ENCODE results near the gene UBL4A.

GRCh38 chrX:154458116-154458953 lies 28.1 kb downstream of the UBL4A start, which contains the start of gene PLXNA3:
- TF ChIP-seq, protein P1, sequence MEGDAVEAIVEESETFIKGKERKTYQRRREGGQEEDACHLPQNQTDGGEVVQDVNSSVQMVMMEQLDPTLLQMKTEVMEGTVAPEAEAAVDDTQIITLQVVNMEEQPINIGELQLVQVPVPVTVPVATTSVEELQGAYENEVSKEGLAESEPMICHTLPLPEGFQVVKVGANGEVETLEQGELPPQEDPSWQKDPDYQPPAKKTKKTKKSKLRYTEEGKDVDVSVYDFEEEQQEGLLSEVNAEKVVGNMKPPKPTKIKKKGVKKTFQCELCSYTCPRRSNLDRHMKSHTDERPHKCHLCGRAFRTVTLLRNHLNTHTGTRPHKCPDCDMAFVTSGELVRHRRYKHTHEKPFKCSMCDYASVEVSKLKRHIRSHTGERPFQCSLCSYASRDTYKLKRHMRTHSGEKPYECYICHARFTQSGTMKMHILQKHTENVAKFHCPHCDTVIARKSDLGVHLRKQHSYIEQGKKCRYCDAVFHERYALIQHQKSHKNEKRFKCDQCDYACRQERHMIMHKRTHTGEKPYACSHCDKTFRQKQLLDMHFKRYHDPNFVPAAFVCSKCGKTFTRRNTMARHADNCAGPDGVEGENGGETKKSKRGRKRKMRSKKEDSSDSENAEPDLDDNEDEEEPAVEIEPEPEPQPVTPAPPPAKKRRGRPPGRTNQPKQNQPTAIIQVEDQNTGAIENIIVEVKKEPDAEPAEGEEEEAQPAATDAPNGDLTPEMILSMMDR (IDR thresholded peaks at IDR 0.05; ENCODE audit: extremely low read depth in 1 of 2, insufficient read depth in 1 of 2, low read depth in 1 of 2, low read length in 2 of 2), result no peak
- TF ChIP-seq POLR2A (IDR thresholded peaks at IDR 0.05; ENCODE audit: low read depth, low read length) (peak; percentile 72), EZH2 (IDR thresholded peaks at IDR 0.05; ENCODE audit: borderline replicate concordance, low read depth, low read length, severe bottlenecking) (no peak), POLR2AphosphoS5 (IDR thresholded peaks at IDR 0.05; ENCODE audit: insufficient read depth, low read depth, low read length) (peak; percentile 77), JUN (IDR thresholded peaks at IDR 0.05; ENCODE audit: borderline replicate concordance, insufficient read depth, insufficient read length, low read depth) (no peak)
